TTC549 (cell line): ENCODE measurements around the gene APC2.
"Not testable (repeated sequence)": the region's sequence is repeated elsewhere in the genome, so short reads cannot be mapped to it uniquely, and the experiment has no call there.

Source experiments
- FAIRE-seq: peaks from 2 replicates; lab custom pipeline; 2012; peaks lifted over from hg19 to GRCh38; lab: Jason Lieb, UNC

APC2 gene

GRCh38 chr19:1412995-1413800 is 36.7 kb upstream of the APC2 start:
- FAIRE-seq = no peak

- FAIRE-seq = no peak
These were observed 33.7 kb upstream of the APC2 start for GRCh38 chr19:1416014-1416841.

- no peak for FAIRE-seq
These were observed 32.8 kb upstream of the APC2 start for GRCh38 chr19:1417145-1417544.

GRCh38 chr19:1417681-1418495 is 32.0 kb upstream of the APC2 start:
- FAIRE-seq = no peak

- no peak for FAIRE-seq
These were observed 31.5 kb upstream of the APC2 start for GRCh38 chr19:1418496-1418775.

- no peak for FAIRE-seq
These were observed 30.8 kb upstream of the APC2 start for GRCh38 chr19:1418951-1419738.

- FAIRE-seq = not testable (repeated sequence)
These were observed 29.8 kb upstream of the APC2 start for GRCh38 chr19:1420085-1420484.

GRCh38 chr19:1420590-1420989 is 29.3 kb upstream of the APC2 start:
- FAIRE-seq = no peak

GRCh38 chr19:1421218-1421957 is 28.5 kb upstream of the APC2 start:
- no peak for FAIRE-seq

- no peak for FAIRE-seq
These were observed 28.0 kb upstream of the APC2 start for GRCh38 chr19:1421958-1422305.

- no peak for FAIRE-seq
These were observed 27.6 kb upstream of the APC2 start for GRCh38 chr19:1422360-1422759.

GRCh38 chr19:1422943-1423342 is 27.0 kb upstream of the APC2 start:
- no peak for FAIRE-seq

- FAIRE-seq = no peak
These were observed 26.3 kb upstream of the APC2 start for GRCh38 chr19:1423436-1424191.

GRCh38 chr19:1424192-1424955 is 25.5 kb upstream of the APC2 start:
- FAIRE-seq = no peak

GRCh38 chr19:1425102-1425837 is 24.7 kb upstream of the APC2 start:
- FAIRE-seq = no peak

GRCh38 chr19:1425902-1426301 is 24.0 kb upstream of the APC2 start:
- FAIRE-seq = no peak

GRCh38 chr19:1426736-1427135 is 23.2 kb upstream of the APC2 start:
- FAIRE-seq = no peak

GRCh38 chr19:1427221-1427920 is 22.6 kb upstream of the APC2 start:
- FAIRE-seq = no peak
